DND-41 (cell line): ENCODE measurements around the gene INPP5A.
"Not testable (repeated sequence)": the region's sequence is repeated elsewhere in the genome, so short reads cannot be mapped to it uniquely, and the experiment has no call there.

Experiments used
- ATAC-seq: fragments of 200-7000 bp; cut with Tn5 transposase; 3 replicates; pipeline ENCODE4 v1.9.1; 2021; ENCODE audit warnings: low read depth; ENCODE audit not compliant: insufficient read depth
- DNase-seq: peaks from one replicate; pipeline ENCODE4 v3.0.0-alpha.2; 2020
- H2AFZ ChIP-seq: 2 replicates; pipeline ENCODE4 v1.6.0; 2012; ENCODE audit warnings: low read depth, low read length
- H3K27ac ChIP-seq: 2 replicates; pipeline ENCODE4 v1.5.1; 2012; ENCODE audit warnings: low read length, inconsistent platforms
- H3K27me3 ChIP-seq: fragments of 200-600 bp; sonication (generic); 2 replicates; pipeline ENCODE4 v1.6.0; 2012; ENCODE audit warnings: low read length, mild to moderate bottlenecking, inconsistent platforms; ENCODE audit not compliant: insufficient read depth, poor library complexity
- H3K36me3 ChIP-seq: 2 replicates; pipeline ENCODE4 v1.5.1; 2012; ENCODE audit warnings: low read length, inconsistent platforms; ENCODE audit not compliant: insufficient read depth
- H3K4me1 ChIP-seq: 2 replicates; pipeline ENCODE4 v1.5.1; 2012; ENCODE audit warnings: mild to moderate bottlenecking, low read length; ENCODE audit not compliant: insufficient read depth
- H3K4me2 ChIP-seq: 2 replicates; pipeline ENCODE4 v1.6.0; 2012; ENCODE audit warnings: mild to moderate bottlenecking, moderate library complexity, low read length, inconsistent platforms; ENCODE audit not compliant: insufficient read depth
- H3K4me3 ChIP-seq, 2 experiments: fragments of 200-600 bp in 1 of 2; shearing (Covaris generic) in 1 of 2; 2 replicates each; pipeline ENCODE4 v1.5.1; 2012 to 2016; ENCODE audit warnings: inconsistent platforms in 2 of 2, low read length in 2 of 2, mild to moderate bottlenecking in 2 of 2, low read depth in 1 of 2, moderate library complexity in 1 of 2
- H3K79me2 ChIP-seq: 2 replicates; pipeline ENCODE4 v1.6.0; 2012; ENCODE audit warnings: low read length, inconsistent platforms; ENCODE audit not compliant: insufficient read depth
- H3K9ac ChIP-seq: 2 replicates; pipeline ENCODE4 v1.6.0; 2012; ENCODE audit warnings: low read depth, mild to moderate bottlenecking, inconsistent platforms, low read length, moderate library complexity
- H3K9me3 ChIP-seq: 2 replicates; pipeline ENCODE4 v1.5.1; 2012; ENCODE audit warnings: low read length, moderate library complexity, mild to moderate bottlenecking, inconsistent platforms; ENCODE audit not compliant: insufficient read depth, severe bottlenecking
- H4K20me1 ChIP-seq: 2 replicates; pipeline ENCODE4 v1.6.0; 2012; ENCODE audit warnings: low read length; ENCODE audit not compliant: insufficient read depth
- CTCF ChIP-seq: IDR thresholded peaks from 2 replicates; pipeline ENCODE4 v1.5.1; 2012; ENCODE audit warnings: borderline replicate concordance, low read length, moderate library complexity, mild to moderate bottlenecking; ENCODE audit not compliant: poor library complexity, severe bottlenecking; ENCODE audit errors: extremely low read depth
- EZH2 ChIP-seq: IDR thresholded peaks from 3 replicates; pipeline ENCODE4 v1.6.1; 2012; ENCODE audit warnings: borderline replicate concordance, low read depth, mild to moderate bottlenecking, moderate library complexity, low read length, inconsistent platforms; ENCODE audit not compliant: severe bottlenecking

Gene INPP5A

GRCh38 chr10:132768346-132769248 is 231.0 kb downstream of the INPP5A start:
- no peak for DNase-seq
- Histone ChIP-seq H3K27ac (no peak overlapping the region), H4K20me1 (0 out of 2 replicates have a peak, but pooled peaks cover 3% of the 10 kb centered on the region), H2AFZ (no peak overlapping the region), H3K4me2 (no peak overlapping the region), H3K9ac (no peak overlapping the region), H3K4me1 (no peaks in the 10 kb centered on the region), H3K36me3 (peaks cover 50% of the 10 kb centered on the region), H3K9me3 (peaks cover 14% of the 10 kb centered on the region), H3K27me3 (no peaks in the 10 kb centered on the region), H3K4me3 (no peak overlapping the region), H3K79me2 (no peaks in the 10 kb centered on the region)
- ATAC-seq: no peak
- TF ChIP-seq CTCF (no peak), EZH2 (no peak)

- H3K27me3 ChIP-seq: no peaks in the 10 kb centered on the region
- no peak overlapping the region for H2AFZ ChIP-seq
- no peak overlapping the region for H3K4me2 ChIP-seq
- H3K4me1 ChIP-seq: no peaks in the 10 kb centered on the region
- no peak for DNase-seq
- H3K36me3 ChIP-seq: peaks cover 50% of the 10 kb centered on the region
- H3K9ac ChIP-seq: no peak overlapping the region
- peaks cover 14% of the 10 kb centered on the region for H3K9me3 ChIP-seq
- H3K27ac ChIP-seq: no peak overlapping the region
- TF ChIP-seq CTCF (no peak), EZH2 (no peak)
- H4K20me1 ChIP-seq: 0 out of 2 replicates have a peak, but pooled peaks cover 4% of the 10 kb centered on the region
- H3K4me3 ChIP-seq: no peak overlapping the region
- no peaks in the 10 kb centered on the region for H3K79me2 ChIP-seq
- ATAC-seq: no peak
Measured at GRCh38 chr10:132770061-132771021, 232.8 kb downstream of the INPP5A start.

GRCh38 chr10:132772816-132773215 is 235.2 kb downstream of the INPP5A start:
- H3K4me3 ChIP-seq, H3K9ac ChIP-seq, H3K27me3 ChIP-seq, H3K4me2 ChIP-seq, H4K20me1 ChIP-seq, H3K27ac ChIP-seq, H3K4me1 ChIP-seq, H2AFZ ChIP-seq, DNase-seq, H3K79me2 ChIP-seq, ATAC-seq: not testable (repeated sequence)
- Histone ChIP-seq H3K36me3 (peaks cover 45% of the 10 kb centered on the region), H3K9me3 (peaks cover 11% of the 10 kb centered on the region)
